Right cardiac atrium (tissue), 5 donors: ENCODE results near the gene QSOX2. TPM values are rescaled to one million over a fixed set of nuclear protein-coding genes. Genes with fewer than 3 reads are reported as not detected.
A peak's percentile ranks its signal among the peaks of the same experiment; 100 is the strongest.

Experiments used
- ATAC-seq, 2 donors: fragments of 200-7000 bp; cut with Tn5 transposase; one replicate each; pipeline versions ENCODE4 v1.8.0 to v1.9.1; 2020; ENCODE audit warnings: moderate library complexity in 2 of 2, mild to moderate bottlenecking in 1 of 2
- DNase-seq, 3 donors: peaks; one replicate each; pipeline ENCODE4 v3.0.0-alpha.2; 2020
- H3K27ac ChIP-seq: one replicate; pipeline ENCODE4 v1.5.1; 2013; ENCODE audit warnings: mild to moderate bottlenecking, low read length, control low read depth, moderate library complexity
- H3K27me3 ChIP-seq: one replicate; pipeline ENCODE4 v1.6.1; 2013; ENCODE audit not compliant: control insufficient read depth, insufficient read depth
- H3K4me1 ChIP-seq: one replicate; pipeline ENCODE4 v1.6.1; 2013; ENCODE audit warnings: low read length; ENCODE audit not compliant: control insufficient read depth, insufficient read depth
- H3K4me3 ChIP-seq: one replicate; pipeline ENCODE4 v1.5.1; 2013; ENCODE audit warnings: low read length, control low read depth
- H3K9me3 ChIP-seq: one replicate; pipeline ENCODE4 v1.6.1; 2013; ENCODE audit warnings: low read length; ENCODE audit not compliant: control insufficient read depth
- WGBS: extraction: QIAGEN DNeasy Blood & Tissue Kit; methylation state at CpG from one replicate; pipeline ENCODE4 v1.1.7; 2013; 5-methylcytosine and 5-hydroxymethylcytosine counted together
- intact Hi-C, 4 donors: fragments of 100-400 bp; cut with DNase I; formaldehyde crosslinking; loops; one replicate each; pipeline versions ENCODE4 v1.11.0 to v1.14.0; 2022 to 2023
- polyA plus RNA-seq: library from polyadenylated mRNA; stranded (reverse); fragments of 200-250 nt; gene quantifications from one replicate; pipeline ENCODE4 v1.2.3, GENCODE V29; 2013
- total RNA-seq, 4 donors: library from RNA; stranded (reverse); fragmentation: NEBNext Ultra II Directional; extraction: Animal tissue kit (Norgen Biotek cat#: 25700); gene quantifications; one replicate each; pipeline ENCODE4 v1.2.1, GENCODE V29; 2021
- donor health status: healthy with polysubstance abuse.
- donor health status: DM: no; HTN: yes; CAD: no.
- donor health status: DM: no; HTN: no; CAD: no.
- donor health status: DM: no; HTN: yes; CAD: no; lungs with severe emphysema.
- donor health status: DM: yes; HTN: yes; CAD: no.

The QSOX2 gene
- total and polyA plus RNA-seq, 5 donors, result 4.5 to 9.0 (median 6.8) TPM

GRCh38 chr9:136248951-136249876 is 3.6 kb upstream of the QSOX2 start:
- DNase-seq, result peak in 2 of 3 donors; percentile 48 to 57
- no peaks in the 10 kb centered on the region for H3K9me3 ChIP-seq
- no peak overlapping the region for H3K27ac ChIP-seq
- peaks cover 6% of the 10 kb centered on the region for H3K4me1 ChIP-seq
- no peak for ATAC-seq
- intact Hi-C loops, result no loop called here
- WGBS, result 79% methylated on average over 30 of the region's 30 CpGs
- H3K27me3 ChIP-seq, result no peaks in the 10 kb centered on the region
- no peak overlapping the region for H3K4me3 ChIP-seq

- Histone ChIP-seq H3K4me3 (no peak overlapping the region), H3K9me3 (no peaks in the 10 kb centered on the region), H3K27me3 (no peaks in the 10 kb centered on the region), H3K27ac (no peak overlapping the region), H3K4me1 (peaks cover 6% of the 10 kb centered on the region)
- 79% methylated on average over 24 of the region's 24 CpGs for WGBS
- ATAC-seq (no peak), DNase-seq (peak in 2 of 3 donors; percentile 48 to 54)
- intact Hi-C loops, result no loop called here
These were observed 2.5 kb upstream of the QSOX2 start for GRCh38 chr9:136247947-136248637.

- Histone ChIP-seq H3K27me3 (no peaks in the 10 kb centered on the region), H3K27ac (no peak overlapping the region), H3K9me3 (no peaks in the 10 kb centered on the region), H3K4me1 (peaks cover 6% of the 10 kb centered on the region), H3K4me3 (no peak overlapping the region)
- 51% methylated on average over 9 of the region's 9 CpGs for WGBS
- no peak for DNase-seq
- ATAC-seq, result no peak
- intact Hi-C loops, result no loop called here
These were observed 1.9 kb upstream of the QSOX2 start for GRCh38 chr9:136247551-136247916.

- intact Hi-C loops, result no loop called here
- Histone ChIP-seq H3K27ac (no peak overlapping the region), H3K27me3 (no peaks in the 10 kb centered on the region), H3K4me1 (peaks cover 6% of the 10 kb centered on the region), H3K9me3 (no peaks in the 10 kb centered on the region), H3K4me3 (no peak overlapping the region)
- 65% methylated on average over 26 of the region's 26 CpGs for WGBS
- DNase-seq (peak in 1 of 3 donors; percentile 41), ATAC-seq (no peak)
These were observed 1.4 kb upstream of the QSOX2 start for GRCh38 chr9:136246849-136247550.

GRCh38 chr9:136244969-136245218 is 718 bp downstream of the QSOX2 start:
- no peak for DNase-seq
- ATAC-seq, result no peak
- Histone ChIP-seq H3K4me3 (peak overlapping the region; percentile 95), H3K9me3 (no peaks in the 10 kb centered on the region), H3K4me1 (peaks cover 8% of the 10 kb centered on the region), H3K27ac (no peak overlapping the region), H3K27me3 (no peaks in the 10 kb centered on the region)
- intact Hi-C loops, result no loop called here
- WGBS, result 6% methylated on average over 6 of the region's 6 CpGs

GRCh38 chr9:136244122-136244968 is 1.3 kb downstream of the QSOX2 start:
- peaks cover 11% of the 10 kb centered on the region for H3K4me1 ChIP-seq
- DNase-seq (no peak), ATAC-seq (no peak)
- no peaks in the 10 kb centered on the region for H3K9me3 ChIP-seq
- no peak overlapping the region for H3K27ac ChIP-seq
- no peaks in the 10 kb centered on the region for H3K27me3 ChIP-seq
- intact Hi-C loops, result no loop called here
- WGBS, result 50% methylated on average over 11 of the region's 11 CpGs
- peak overlapping the region; percentile 95 for H3K4me3 ChIP-seq

GRCh38 chr9:136243631-136244030 is 2.0 kb downstream of the QSOX2 start:
- ATAC-seq (no peak), DNase-seq (no peak)
- whole genome bisulfite sequencing, result 81% methylated on average over 4 of the region's 4 CpGs
- intact Hi-C loops, result no loop called here
- Histone ChIP-seq H3K4me3 (no peak overlapping the region), H3K9me3 (no peaks in the 10 kb centered on the region), H3K27ac (no peak overlapping the region), H3K27me3 (no peaks in the 10 kb centered on the region), H3K4me1 (peaks cover 14% of the 10 kb centered on the region)

GRCh38 chr9:136242918-136243525 is 2.6 kb downstream of the QSOX2 start:
- DNase-seq (no peak), ATAC-seq (no peak)
- peaks cover 14% of the 10 kb centered on the region for H3K4me1 ChIP-seq
- no peak overlapping the region for H3K27ac ChIP-seq
- H3K27me3 ChIP-seq, result no peaks in the 10 kb centered on the region
- 68% methylated on average over 6 of the region's 6 CpGs for WGBS
- no peak overlapping the region for H3K4me3 ChIP-seq
- no peaks in the 10 kb centered on the region for H3K9me3 ChIP-seq
- intact Hi-C loops, result no loop called here

GRCh38 chr9:136242248-136242647 is 3.4 kb downstream of the QSOX2 start:
- WGBS, result 96% methylated on average over 8 of the region's 8 CpGs
- no peak for ATAC-seq
- Histone ChIP-seq H3K4me1 (peaks cover 14% of the 10 kb centered on the region), H3K27me3 (no peaks in the 10 kb centered on the region), H3K4me3 (no peak overlapping the region), H3K27ac (no peak overlapping the region), H3K9me3 (no peaks in the 10 kb centered on the region)
- DNase-seq, result no peak
- intact Hi-C loops, result no loop called here

- peaks cover 14% of the 10 kb centered on the region for H3K4me1 ChIP-seq
- DNase-seq (no peak), ATAC-seq (no peak)
- intact Hi-C loops, result no loop called here
- no peak overlapping the region for H3K27ac ChIP-seq
- no peaks in the 10 kb centered on the region for H3K27me3 ChIP-seq
- H3K9me3 ChIP-seq, result no peaks in the 10 kb centered on the region
- H3K4me3 ChIP-seq, result no peak overlapping the region
- WGBS, result 96% methylated on average over 13 of the region's 13 CpGs
These were observed 4.1 kb downstream of the QSOX2 start for GRCh38 chr9:136241542-136241941.
